ENCODE measurements around the gene KL.

- no peak for TF ChIP-seq ZNF274 (IDR thresholded peaks at IDR 0.05; ENCODE audit: low read depth, low read length)
- TF ChIP-seq YY1 (IDR thresholded peaks at IDR 0.05; ENCODE audit: insufficient read depth, insufficient read length): no peak
These were observed 12.4 kb downstream of the KL start for GRCh38 chr13:33028620-33029019.
